WTC11 (cell line): ENCODE results near the gene NPAS3. TPM values are rescaled to one million over a fixed set of nuclear protein-coding genes. Genes with fewer than 3 reads are reported as not detected.

ENCODE experiments used
- ATAC-seq: fragments of 200-7000 bp; cut with Tn5 transposase; 2 replicates; pipeline ENCODE4 v1.10.0; 2021; ENCODE audit warnings: mild to moderate bottlenecking, moderate library complexity
- CTCF ChIA-PET: fragments of 300-600 bp; sonication (Branson Sonifier 250); formaldehyde crosslinking; loops from one replicate; lab custom pipeline; 2021; ENCODE audit warnings: antibody characterized with exemption; lab: Charles Lee
- POLR2A ChIA-PET: fragments of 350-600 bp; sonication (Branson Sonifier 250); formaldehyde crosslinking; loops from one replicate; lab custom pipeline; 2021; ENCODE audit warnings: antibody characterized with exemption; lab: Charles Lee
- DNase-seq: peaks from one replicate; pipeline ENCODE4 v3.0.0; 2021; ENCODE audit warnings: low spot score
- H3K27ac Mint-ChIP-seq: 2 replicates; pipeline ENCODE4 v1.8.0; 2021; ENCODE audit warnings: mixed read lengths
- H3K27me3 Mint-ChIP-seq: 2 replicates; pipeline ENCODE4 v1.8.0; 2021; ENCODE audit warnings: low read depth, mild to moderate bottlenecking, moderate library complexity, mixed read lengths
- H3K36me3 Mint-ChIP-seq: 2 replicates; pipeline ENCODE4 v1.8.0; 2021; ENCODE audit warnings: mixed read lengths
- H3K4me1 Mint-ChIP-seq: 2 replicates; pipeline ENCODE4 v1.8.0; 2022; ENCODE audit warnings: mixed read lengths
- H3K4me3 Mint-ChIP-seq: 2 replicates; pipeline ENCODE4 v1.8.0; 2021; ENCODE audit warnings: mild to moderate bottlenecking, moderate library complexity, mixed read lengths
- H3K9me3 Mint-ChIP-seq: 2 replicates; pipeline ENCODE4 v1.8.0; 2021; ENCODE audit warnings: mixed read lengths
- ARID4B ChIP-seq: sonication (generic); formaldehyde crosslinking; IDR thresholded peaks from 2 replicates; pipeline ENCODE4 v1.8.0; 2023; ENCODE audit warnings: missing genetic modification reagents, mild to moderate bottlenecking, borderline replicate concordance
- ATF3 ChIP-seq: sonication (generic); formaldehyde crosslinking; conservative IDR thresholded peaks from 2 replicates; pipeline ENCODE4 v1.8.1; 2022; ENCODE audit warnings: mild to moderate bottlenecking, missing genetic modification reagents
- CBFB ChIP-seq: sonication (generic); formaldehyde crosslinking; IDR thresholded peaks from 2 replicates; pipeline ENCODE4 v1.8.1; 2022; ENCODE audit warnings: mild to moderate bottlenecking, low read depth, missing genetic modification reagents
- CREB1 ChIP-seq: sonication (generic); formaldehyde crosslinking; IDR thresholded peaks from 2 replicates; pipeline ENCODE4 v1.8.0; 2023; ENCODE audit warnings: mild to moderate bottlenecking, missing genetic modification reagents
- ETV6 ChIP-seq: sonication (generic); formaldehyde crosslinking; IDR thresholded peaks from 2 replicates; pipeline ENCODE4 v1.8.1; 2022; ENCODE audit warnings: mild to moderate bottlenecking, missing genetic modification reagents
- MYBL2 ChIP-seq: sonication (generic); formaldehyde crosslinking; IDR thresholded peaks from 2 replicates; pipeline ENCODE4 v1.8.1; 2023; ENCODE audit warnings: mild to moderate bottlenecking, moderate library complexity, missing genetic modification reagents
- NR1H2 ChIP-seq: sonication (generic); formaldehyde crosslinking; IDR thresholded peaks from 2 replicates; pipeline ENCODE4 v1.9.0; 2021; ENCODE audit warnings: mild to moderate bottlenecking, moderate library complexity, missing genetic modification reagents
- NR2C2 ChIP-seq: sonication (generic); formaldehyde crosslinking; IDR thresholded peaks from 2 replicates; pipeline ENCODE4 v1.8.0; 2022; ENCODE audit warnings: mild to moderate bottlenecking, missing genetic modification reagents
- TCF7 ChIP-seq: sonication (generic); formaldehyde crosslinking; IDR thresholded peaks from 2 replicates; pipeline ENCODE4 v1.8.0; 2022; ENCODE audit warnings: mild to moderate bottlenecking, low read depth, missing genetic modification reagents, moderate library complexity
- TP53 ChIP-seq: sonication (generic); formaldehyde crosslinking; IDR thresholded peaks from 2 replicates; pipeline ENCODE4 v1.8.1; 2023; ENCODE audit warnings: mild to moderate bottlenecking, missing genetic modification reagents
- ZNF317 ChIP-seq: sonication (generic); formaldehyde crosslinking; IDR thresholded peaks from 2 replicates; pipeline ENCODE4 v1.8.1; 2023; ENCODE audit warnings: low read depth, mild to moderate bottlenecking, moderate library complexity, missing genetic modification reagents, borderline replicate concordance
- ZNF423 ChIP-seq: fragments of 250-450 bp; sonication (Bioruptor Pico); IDR thresholded peaks from 2 replicates; pipeline ENCODE4 v2.1.2; 2022; ENCODE audit warnings: mild to moderate bottlenecking, moderate library complexity
- ZNF425 ChIP-seq: fragments of 250-450 bp; sonication (Bioruptor Pico); conservative IDR thresholded peaks from 2 replicates; pipeline ENCODE4 v1.9.0; 2021; ENCODE audit warnings: mild to moderate bottlenecking
- total RNA-seq: library from RNA; stranded (reverse); gene quantifications from 3 replicates; pipeline ENCODE4 v1.2.3, GENCODE V29; 2021
- TF ChIP-seq, protein P1 (sequence below): sonication (generic); formaldehyde crosslinking; IDR thresholded peaks from 2 replicates; pipeline ENCODE4 v1.8.0; 2022; ENCODE audit warnings: missing genetic modification reagents
- TF ChIP-seq, protein P2 (sequence below): fragments of 250-450 bp; sonication (Bioruptor Pico); IDR thresholded peaks from 2 replicates; pipeline ENCODE4 v1.9.0; 2021; ENCODE audit warnings: mild to moderate bottlenecking, borderline replicate concordance
- TF ChIP-seq, protein P3 (sequence below): sonication (generic); formaldehyde crosslinking; IDR thresholded peaks from 2 replicates; pipeline ENCODE4 v1.8.1; 2023; ENCODE audit warnings: mild to moderate bottlenecking, moderate library complexity, missing genetic modification reagents
- TF ChIP-seq, protein P4 (sequence below): fragments of 250-450 bp; sonication (Bioruptor Pico); IDR thresholded peaks from 2 replicates; pipeline ENCODE4 v2.1.2; 2022; ENCODE audit warnings: mild to moderate bottlenecking, moderate library complexity

The NPAS3 gene
- total RNA-seq, 1 experiment from 2014 or later: 3.2 TPM

DNA sequence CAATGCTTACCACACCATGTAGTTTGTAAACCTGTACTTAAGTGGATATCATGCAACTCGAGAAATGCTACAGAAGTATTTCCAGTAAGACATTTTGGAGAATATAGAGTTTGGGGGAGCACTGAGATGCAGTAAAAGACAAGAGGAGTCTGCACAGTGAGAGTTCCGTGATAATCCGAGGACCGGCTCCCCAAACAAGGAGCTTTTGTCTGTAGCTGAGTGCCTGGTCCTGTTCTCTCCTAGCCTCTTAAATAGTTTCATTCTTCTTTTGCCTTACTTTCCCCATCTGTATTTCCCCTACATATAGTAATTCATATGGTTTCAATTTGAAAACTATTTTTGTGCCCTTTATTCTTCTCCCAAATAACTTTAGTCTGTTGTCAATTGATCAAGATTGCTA lies 648.1 kb downstream of the NPAS3 start:
- H3K27ac Mint-ChIP-seq: no peak overlapping the region
- H3K36me3 Mint-ChIP-seq: no peaks in the 10 kb centered on the region
- ChIA-PET CTCF (no interaction called here), POLR2A (no interaction called here)
- no peaks in the 10 kb centered on the region for H3K9me3 Mint-ChIP-seq
- no peak for DNase-seq
- H3K4me1 Mint-ChIP-seq: peaks cover 26% of the 10 kb centered on the region
- no peak overlapping the region for H3K4me3 Mint-ChIP-seq
- ATAC-seq: no peak
- H3K27me3 Mint-ChIP-seq: peaks cover 13% of the 10 kb centered on the region
- TF ChIP-seq, protein P1, sequence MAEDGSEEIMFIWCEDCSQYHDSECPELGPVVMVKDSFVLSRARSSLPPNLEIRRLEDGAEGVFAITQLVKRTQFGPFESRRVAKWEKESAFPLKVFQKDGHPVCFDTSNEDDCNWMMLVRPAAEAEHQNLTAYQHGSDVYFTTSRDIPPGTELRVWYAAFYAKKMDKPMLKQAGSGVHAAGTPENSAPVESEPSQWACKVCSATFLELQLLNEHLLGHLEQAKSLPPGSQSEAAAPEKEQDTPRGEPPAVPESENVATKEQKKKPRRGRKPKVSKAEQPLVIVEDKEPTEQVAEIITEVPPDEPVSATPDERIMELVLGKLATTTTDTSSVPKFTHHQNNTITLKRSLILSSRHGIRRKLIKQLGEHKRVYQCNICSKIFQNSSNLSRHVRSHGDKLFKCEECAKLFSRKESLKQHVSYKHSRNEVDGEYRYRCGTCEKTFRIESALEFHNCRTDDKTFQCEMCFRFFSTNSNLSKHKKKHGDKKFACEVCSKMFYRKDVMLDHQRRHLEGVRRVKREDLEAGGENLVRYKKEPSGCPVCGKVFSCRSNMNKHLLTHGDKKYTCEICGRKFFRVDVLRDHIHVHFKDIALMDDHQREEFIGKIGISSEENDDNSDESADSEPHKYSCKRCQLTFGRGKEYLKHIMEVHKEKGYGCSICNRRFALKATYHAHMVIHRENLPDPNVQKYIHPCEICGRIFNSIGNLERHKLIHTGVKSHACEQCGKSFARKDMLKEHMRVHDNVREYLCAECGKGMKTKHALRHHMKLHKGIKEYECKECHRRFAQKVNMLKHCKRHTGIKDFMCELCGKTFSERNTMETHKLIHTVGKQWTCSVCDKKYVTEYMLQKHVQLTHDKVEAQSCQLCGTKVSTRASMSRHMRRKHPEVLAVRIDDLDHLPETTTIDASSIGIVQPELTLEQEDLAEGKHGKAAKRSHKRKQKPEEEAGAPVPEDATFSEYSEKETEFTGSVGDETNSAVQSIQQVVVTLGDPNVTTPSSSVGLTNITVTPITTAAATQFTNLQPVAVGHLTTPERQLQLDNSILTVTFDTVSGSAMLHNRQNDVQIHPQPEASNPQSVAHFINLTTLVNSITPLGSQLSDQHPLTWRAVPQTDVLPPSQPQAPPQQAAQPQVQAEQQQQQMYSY (CRISPR knock-in tag): no peak
- TF ChIP-seq ZNF425 (CRISPR knock-in tag) (no peak), CREB1 (CRISPR knock-in tag) (no peak), TP53 (CRISPR knock-in tag) (no peak), ZNF317 (CRISPR knock-in tag) (no peak), ATF3 (CRISPR knock-in tag) (no peak), MYBL2 (no peak), NR1H2 (CRISPR knock-in tag) (no peak), ETV6 (CRISPR knock-in tag) (no peak)
- TF ChIP-seq, protein P2, sequence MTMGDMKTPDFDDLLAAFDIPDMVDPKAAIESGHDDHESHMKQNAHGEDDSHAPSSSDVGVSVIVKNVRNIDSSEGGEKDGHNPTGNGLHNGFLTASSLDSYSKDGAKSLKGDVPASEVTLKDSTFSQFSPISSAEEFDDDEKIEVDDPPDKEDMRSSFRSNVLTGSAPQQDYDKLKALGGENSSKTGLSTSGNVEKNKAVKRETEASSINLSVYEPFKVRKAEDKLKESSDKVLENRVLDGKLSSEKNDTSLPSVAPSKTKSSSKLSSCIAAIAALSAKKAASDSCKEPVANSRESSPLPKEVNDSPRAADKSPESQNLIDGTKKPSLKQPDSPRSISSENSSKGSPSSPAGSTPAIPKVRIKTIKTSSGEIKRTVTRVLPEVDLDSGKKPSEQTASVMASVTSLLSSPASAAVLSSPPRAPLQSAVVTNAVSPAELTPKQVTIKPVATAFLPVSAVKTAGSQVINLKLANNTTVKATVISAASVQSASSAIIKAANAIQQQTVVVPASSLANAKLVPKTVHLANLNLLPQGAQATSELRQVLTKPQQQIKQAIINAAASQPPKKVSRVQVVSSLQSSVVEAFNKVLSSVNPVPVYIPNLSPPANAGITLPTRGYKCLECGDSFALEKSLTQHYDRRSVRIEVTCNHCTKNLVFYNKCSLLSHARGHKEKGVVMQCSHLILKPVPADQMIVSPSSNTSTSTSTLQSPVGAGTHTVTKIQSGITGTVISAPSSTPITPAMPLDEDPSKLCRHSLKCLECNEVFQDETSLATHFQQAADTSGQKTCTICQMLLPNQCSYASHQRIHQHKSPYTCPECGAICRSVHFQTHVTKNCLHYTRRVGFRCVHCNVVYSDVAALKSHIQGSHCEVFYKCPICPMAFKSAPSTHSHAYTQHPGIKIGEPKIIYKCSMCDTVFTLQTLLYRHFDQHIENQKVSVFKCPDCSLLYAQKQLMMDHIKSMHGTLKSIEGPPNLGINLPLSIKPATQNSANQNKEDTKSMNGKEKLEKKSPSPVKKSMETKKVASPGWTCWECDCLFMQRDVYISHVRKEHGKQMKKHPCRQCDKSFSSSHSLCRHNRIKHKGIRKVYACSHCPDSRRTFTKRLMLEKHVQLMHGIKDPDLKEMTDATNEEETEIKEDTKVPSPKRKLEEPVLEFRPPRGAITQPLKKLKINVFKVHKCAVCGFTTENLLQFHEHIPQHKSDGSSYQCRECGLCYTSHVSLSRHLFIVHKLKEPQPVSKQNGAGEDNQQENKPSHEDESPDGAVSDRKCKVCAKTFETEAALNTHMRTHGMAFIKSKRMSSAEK (CRISPR knock-in tag): no peak

- no peak overlapping the region for H3K4me3 Mint-ChIP-seq
- POLR2A ChIA-PET: no interaction called here
- TF ChIP-seq NR2C2 (no peak), ZNF423 (no peak), ARID4B (CRISPR knock-in tag) (no peak), TCF7 (CRISPR knock-in tag) (no peak), CBFB (CRISPR knock-in tag) (no peak)
- TF ChIP-seq, protein P3, sequence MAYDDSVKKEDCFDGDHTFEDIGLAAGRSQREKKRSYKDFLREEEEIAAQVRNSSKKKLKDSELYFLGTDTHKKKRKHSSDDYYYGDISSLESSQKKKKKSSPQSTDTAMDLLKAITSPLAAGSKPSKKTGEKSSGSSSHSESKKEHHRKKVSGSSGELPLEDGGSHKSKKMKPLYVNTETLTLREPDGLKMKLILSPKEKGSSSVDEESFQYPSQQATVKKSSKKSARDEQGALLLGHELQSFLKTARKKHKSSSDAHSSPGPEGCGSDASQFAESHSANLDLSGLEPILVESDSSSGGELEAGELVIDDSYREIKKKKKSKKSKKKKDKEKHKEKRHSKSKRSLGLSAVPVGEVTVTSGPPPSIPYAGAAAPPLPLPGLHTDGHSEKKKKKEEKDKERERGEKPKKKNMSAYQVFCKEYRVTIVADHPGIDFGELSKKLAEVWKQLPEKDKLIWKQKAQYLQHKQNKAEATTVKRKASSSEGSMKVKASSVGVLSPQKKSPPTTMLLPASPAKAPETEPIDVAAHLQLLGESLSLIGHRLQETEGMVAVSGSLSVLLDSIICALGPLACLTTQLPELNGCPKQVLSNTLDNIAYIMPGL (CRISPR knock-in tag): no peak
- TF ChIP-seq, protein P4, sequence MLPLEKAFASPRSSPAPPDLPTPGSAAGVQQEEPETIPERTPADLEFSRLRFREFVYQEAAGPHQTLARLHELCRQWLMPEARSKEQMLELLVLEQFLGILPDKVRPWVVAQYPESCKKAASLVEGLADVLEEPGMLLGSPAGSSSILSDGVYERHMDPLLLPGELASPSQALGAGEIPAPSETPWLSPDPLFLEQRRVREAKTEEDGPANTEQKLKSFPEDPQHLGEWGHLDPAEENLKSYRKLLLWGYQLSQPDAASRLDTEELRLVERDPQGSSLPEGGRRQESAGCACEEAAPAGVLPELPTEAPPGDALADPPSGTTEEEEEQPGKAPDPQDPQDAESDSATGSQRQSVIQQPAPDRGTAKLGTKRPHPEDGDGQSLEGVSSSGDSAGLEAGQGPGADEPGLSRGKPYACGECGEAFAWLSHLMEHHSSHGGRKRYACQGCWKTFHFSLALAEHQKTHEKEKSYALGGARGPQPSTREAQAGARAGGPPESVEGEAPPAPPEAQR: no peak
Observed at GRCh38 chr14:33587791-33588190, 649.1 kb downstream of the NPAS3 start.

More at GRCh38 chr14:33587791-33588190, 649.1 kb downstream of the NPAS3 start:
- Mint-ChIP-seq H3K27ac (no peak overlapping the region), H3K4me1 (peaks cover 30% of the 10 kb centered on the region), H3K9me3 (no peaks in the 10 kb centered on the region), H3K36me3 (no peaks in the 10 kb centered on the region), H3K27me3 (peaks cover 13% of the 10 kb centered on the region)
- CTCF ChIA-PET: no interaction called here
- DNase-seq (no peak), ATAC-seq (no peak)
